CD14-positive monocyte (primary cell): ENCODE results near the gene URAD. TPM values are rescaled to one million over a fixed set of nuclear protein-coding genes. Genes with fewer than 3 reads are reported as not detected.

Source experiments
- DNase-seq, 3 donors: peaks; one replicate each; pipeline ENCODE4 v3.0.0-alpha.2; 2011 to 2022
- H2AFZ ChIP-seq: 2 replicates; pipeline ENCODE4 v1.6.0; 2012; ENCODE audit warnings: mild to moderate bottlenecking, low read depth, low read length, inconsistent platforms; ENCODE audit not compliant: insufficient read depth, poor library complexity, severe bottlenecking
- H3K27ac ChIP-seq, 2 donors: 1 replicate in 1 of 2; 2 replicates in 1 of 2; pipeline ENCODE4 v1.5.1; 2012 to 2013; ENCODE audit warnings: low read length in 2 of 2, control low read depth in 1 of 2, inconsistent platforms in 1 of 2, low read depth in 1 of 2, mild to moderate bottlenecking in 1 of 2
- H3K27me3 ChIP-seq, 2 donors: one replicate each; pipeline versions ENCODE4 v1.6.0 to v1.6.1; 2011 to 2013; ENCODE audit warnings: low read length in 2 of 2; ENCODE audit not compliant: control insufficient read depth in 2 of 2, insufficient read depth in 2 of 2
- H3K36me3 ChIP-seq, 2 donors: replicated peaks in 1 of 2; 1 replicate in 1 of 2; 2 replicates in 1 of 2; pipeline versions ENCODE4 v1.5.1 to v1.6.1; 2012 to 2013; ENCODE audit warnings: low read length in 2 of 2, control low read depth in 1 of 2, inconsistent platforms in 1 of 2, mild to moderate bottlenecking in 1 of 2; ENCODE audit not compliant: insufficient read depth in 2 of 2, control insufficient read depth in 1 of 2
- H3K4me1 ChIP-seq, 2 donors: 1 replicate in 1 of 2; 2 replicates in 1 of 2; pipeline versions ENCODE4 v1.5.1 to v1.6.1; 2012 to 2013; ENCODE audit warnings: low read length in 2 of 2, control low read depth in 1 of 2, inconsistent platforms in 1 of 2, mild to moderate bottlenecking in 1 of 2, moderate library complexity in 1 of 2; ENCODE audit not compliant: insufficient read depth in 2 of 2, control insufficient read depth in 1 of 2
- H3K4me2 ChIP-seq: replicated peaks from 2 replicates; pipeline ENCODE3; 2012; ENCODE audit warnings: low read length, moderate library complexity, mild to moderate bottlenecking; ENCODE audit not compliant: poor library complexity, severe bottlenecking; ENCODE audit errors: extremely low read depth
- H3K4me3 ChIP-seq, 3 experiments: fragments of 200-600 bp in 1 of 3; sonication (generic) in 1 of 3; replicated peaks in 1 of 3; 1 replicate in 2 of 3; 2 replicates in 1 of 3; pipeline ENCODE4 v1.5.1; 2011 to 2013; ENCODE audit warnings: low read length in 3 of 3, mild to moderate bottlenecking in 3 of 3, control low read depth in 2 of 3, low read depth in 2 of 3, inconsistent platforms in 1 of 3, moderate library complexity in 1 of 3
- H3K79me2 ChIP-seq: 2 replicates; pipeline ENCODE4 v1.6.0; 2012; ENCODE audit warnings: mild to moderate bottlenecking, control low read depth, inconsistent platforms, low read length, moderate library complexity; ENCODE audit not compliant: insufficient read depth
- H3K9ac ChIP-seq: 2 replicates; pipeline ENCODE4 v1.6.0; 2017; ENCODE audit warnings: low read length, mild to moderate bottlenecking; ENCODE audit not compliant: insufficient read depth, poor library complexity, severe bottlenecking
- H3K9me3 ChIP-seq, 2 donors: replicated peaks in 1 of 2; 1 replicate in 1 of 2; 2 replicates in 1 of 2; pipeline versions ENCODE4 v1.5.1 to v1.6.1; 2012 to 2013; ENCODE audit warnings: low read length in 2 of 2, control low read depth in 1 of 2; ENCODE audit not compliant: control insufficient read depth in 1 of 2, insufficient read depth in 1 of 2
- H4K20me1 ChIP-seq: 2 replicates; pipeline ENCODE4 v1.6.0; 2012; ENCODE audit warnings: mild to moderate bottlenecking, low read length, control low read depth, moderate library complexity; ENCODE audit not compliant: insufficient read depth
- H3K27ac Mint-ChIP-seq, 7 donors: one replicate each; pipeline ENCODE4 v1.8.0; 2020; ENCODE audit warnings: mild to moderate bottlenecking in 7 of 7, mixed read lengths in 7 of 7, moderate library complexity in 6 of 7, inconsistent platforms in 2 of 7
- H3K27me3 Mint-ChIP-seq, 3 donors: one replicate each; pipeline ENCODE4 v1.8.0; 2021 to 2022; ENCODE audit warnings: low read depth in 3 of 3, mild to moderate bottlenecking in 3 of 3, mixed read lengths in 3 of 3, moderate library complexity in 3 of 3, inconsistent platforms in 1 of 3
- H3K36me3 Mint-ChIP-seq, 2 donors: one replicate each; pipeline ENCODE4 v1.8.0; 2020; ENCODE audit warnings: mixed read lengths in 2 of 2, inconsistent platforms in 1 of 2, mild to moderate bottlenecking in 1 of 2
- H3K4me1 Mint-ChIP-seq: one replicate; pipeline ENCODE4 v1.8.0; 2020; ENCODE audit warnings: mild to moderate bottlenecking, mixed read lengths
- H3K4me3 Mint-ChIP-seq, 2 donors: one replicate each; pipeline ENCODE4 v1.8.0; 2020; ENCODE audit warnings: mild to moderate bottlenecking in 2 of 2, mixed read lengths in 2 of 2, moderate library complexity in 1 of 2
- H3K9me3 Mint-ChIP-seq, 7 donors: one replicate each; pipeline ENCODE4 v1.8.0; 2020 to 2022; ENCODE audit warnings: mixed read lengths in 7 of 7, mild to moderate bottlenecking in 6 of 7, moderate library complexity in 6 of 7, inconsistent platforms in 2 of 7
- WGBS: methylation state at CpG from one replicate; pipeline ENCODE4 v1.1.5; 2013; ENCODE audit warnings: missing lambda C conversion rate; ENCODE audit not compliant: insufficient coverage; 5-methylcytosine and 5-hydroxymethylcytosine counted together
- intact Hi-C, 2 donors: fragments of 100-400 bp; cut with micrococcal nuclease; formaldehyde crosslinking; loops; one replicate each; pipeline versions ENCODE4 v1.15.0 to v1.15.1; 2023
- polyA plus RNA-seq, 3 donors: library from polyadenylated mRNA; depleted of rRNA in 1 of 3; unstranded in 2 of 3; stranded (reverse) in 1 of 3; fragments of 300-500 nt in 2 of 3; fragments of >200 nt in 1 of 3; fragmentation: Illumina TruSeq in 2 of 3; gene quantifications; 1 replicate in 2 of 3; 2 replicates in 1 of 3; pipeline ENCODE4 v1.2.3, GENCODE V29; 2012 to 2021
- TF ChIP-seq, protein P1 (sequence below): fragments of 200-600 bp; IDR thresholded peaks from one replicate; pipeline ENCODE4 v1.8.0; 2022; ENCODE audit warnings: antibody characterized with exemption, mild to moderate bottlenecking

Gene URAD
- polyA plus RNA-seq, 3 donors = 0.12 TPM; not detected in 2

- no peak overlapping the region for H3K27ac ChIP-seq
- Mint-ChIP-seq H3K27me3 (peaks cover 97 to 100% (median 98%) of the 10 kb centered on the region in 3 donors), H3K27ac (peak overlapping the region in 1 of 7 donors; percentile 32), H3K4me1 (peaks cover 26% of the 10 kb centered on the region), H3K4me3 (peak overlapping the region in 1 of 2 donors; percentile 83), H3K36me3 (peaks cover 0 to 3% of the 10 kb centered on the region in 2 donors), H3K9me3 (peaks cover 0 to 22% (median 10%) of the 10 kb centered on the region in 7 donors)
- TF ChIP-seq, protein P1, sequence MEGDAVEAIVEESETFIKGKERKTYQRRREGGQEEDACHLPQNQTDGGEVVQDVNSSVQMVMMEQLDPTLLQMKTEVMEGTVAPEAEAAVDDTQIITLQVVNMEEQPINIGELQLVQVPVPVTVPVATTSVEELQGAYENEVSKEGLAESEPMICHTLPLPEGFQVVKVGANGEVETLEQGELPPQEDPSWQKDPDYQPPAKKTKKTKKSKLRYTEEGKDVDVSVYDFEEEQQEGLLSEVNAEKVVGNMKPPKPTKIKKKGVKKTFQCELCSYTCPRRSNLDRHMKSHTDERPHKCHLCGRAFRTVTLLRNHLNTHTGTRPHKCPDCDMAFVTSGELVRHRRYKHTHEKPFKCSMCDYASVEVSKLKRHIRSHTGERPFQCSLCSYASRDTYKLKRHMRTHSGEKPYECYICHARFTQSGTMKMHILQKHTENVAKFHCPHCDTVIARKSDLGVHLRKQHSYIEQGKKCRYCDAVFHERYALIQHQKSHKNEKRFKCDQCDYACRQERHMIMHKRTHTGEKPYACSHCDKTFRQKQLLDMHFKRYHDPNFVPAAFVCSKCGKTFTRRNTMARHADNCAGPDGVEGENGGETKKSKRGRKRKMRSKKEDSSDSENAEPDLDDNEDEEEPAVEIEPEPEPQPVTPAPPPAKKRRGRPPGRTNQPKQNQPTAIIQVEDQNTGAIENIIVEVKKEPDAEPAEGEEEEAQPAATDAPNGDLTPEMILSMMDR = no peak
- H3K9me3 ChIP-seq = peaks cover 0 to 44% of the 10 kb centered on the region in 2 donors
- intact Hi-C loops = no loop called here
- H3K9ac ChIP-seq = no peak overlapping the region
- 6% methylated on average over 28 of the region's 33 CpGs for WGBS
- H3K79me2 ChIP-seq = no peaks in the 10 kb centered on the region
- H4K20me1 ChIP-seq = no peaks in the 10 kb centered on the region
- peaks cover 84 to 98% of the 10 kb centered on the region in 2 donors for H3K27me3 ChIP-seq
- no peak overlapping the region for H3K4me3 ChIP-seq
- peaks cover 3 to 12% of the 10 kb centered on the region in 2 donors for H3K4me1 ChIP-seq
- no peak overlapping the region for H3K4me2 ChIP-seq
- DNase-seq = no peak
- H2AFZ ChIP-seq = no peak overlapping the region
- H3K36me3 ChIP-seq = no peaks in the 10 kb centered on the region
Observed at GRCh38 chr13:27967736-27968315, 20.7 kb downstream of the URAD start.

GRCh38 chr13:27967203-27967735 lies 21.2 kb downstream of the URAD start:
- no peak overlapping the region for H3K9ac ChIP-seq
- Mint-ChIP-seq H3K27me3 (peaks cover 97 to 100% (median 98%) of the 10 kb centered on the region in 3 donors), H3K36me3 (peaks cover 0 to 3% of the 10 kb centered on the region in 2 donors), H3K27ac (no peak overlapping the region), H3K4me1 (peaks cover 26% of the 10 kb centered on the region), H3K4me3 (peak overlapping the region in 1 of 2 donors; percentile 83), H3K9me3 (peaks cover 0 to 23% (median 10%) of the 10 kb centered on the region in 7 donors)
- H3K27ac ChIP-seq = no peak overlapping the region
- peaks cover 0 to 43% of the 10 kb centered on the region in 2 donors for H3K9me3 ChIP-seq
- 6% methylated on average over 14 of the region's 18 CpGs for WGBS
- TF ChIP-seq, protein P1 = no peak
- H3K4me2 ChIP-seq = no peak overlapping the region
- H3K4me1 ChIP-seq = peaks cover 3 to 12% of the 10 kb centered on the region in 2 donors
- no peaks in the 10 kb centered on the region for H4K20me1 ChIP-seq
- no peaks in the 10 kb centered on the region for H3K36me3 ChIP-seq
- peak in 1 of 3 donors; percentile 17 for DNase-seq
- intact Hi-C loops = no loop called here
- no peak overlapping the region for H2AFZ ChIP-seq
- peaks cover 83 to 98% of the 10 kb centered on the region in 2 donors for H3K27me3 ChIP-seq
- H3K79me2 ChIP-seq = no peaks in the 10 kb centered on the region
- H3K4me3 ChIP-seq = no peak overlapping the region
